Activated CD4-positive, CD25-positive, alpha-beta regulatory T cell (primary cell): Measurements from ENCODE around the gene EPC1.
"Not testable (repeated sequence)": the region's sequence is repeated elsewhere in the genome, so short reads cannot be mapped to it uniquely, and the experiment has no call there.

ENCODE experiments used
- DNase-seq, 4 experiments: peaks; one replicate each; lab custom pipeline; 2025; lab: John Stamatoyannopoulos, UW

EPC1 gene

DNA sequence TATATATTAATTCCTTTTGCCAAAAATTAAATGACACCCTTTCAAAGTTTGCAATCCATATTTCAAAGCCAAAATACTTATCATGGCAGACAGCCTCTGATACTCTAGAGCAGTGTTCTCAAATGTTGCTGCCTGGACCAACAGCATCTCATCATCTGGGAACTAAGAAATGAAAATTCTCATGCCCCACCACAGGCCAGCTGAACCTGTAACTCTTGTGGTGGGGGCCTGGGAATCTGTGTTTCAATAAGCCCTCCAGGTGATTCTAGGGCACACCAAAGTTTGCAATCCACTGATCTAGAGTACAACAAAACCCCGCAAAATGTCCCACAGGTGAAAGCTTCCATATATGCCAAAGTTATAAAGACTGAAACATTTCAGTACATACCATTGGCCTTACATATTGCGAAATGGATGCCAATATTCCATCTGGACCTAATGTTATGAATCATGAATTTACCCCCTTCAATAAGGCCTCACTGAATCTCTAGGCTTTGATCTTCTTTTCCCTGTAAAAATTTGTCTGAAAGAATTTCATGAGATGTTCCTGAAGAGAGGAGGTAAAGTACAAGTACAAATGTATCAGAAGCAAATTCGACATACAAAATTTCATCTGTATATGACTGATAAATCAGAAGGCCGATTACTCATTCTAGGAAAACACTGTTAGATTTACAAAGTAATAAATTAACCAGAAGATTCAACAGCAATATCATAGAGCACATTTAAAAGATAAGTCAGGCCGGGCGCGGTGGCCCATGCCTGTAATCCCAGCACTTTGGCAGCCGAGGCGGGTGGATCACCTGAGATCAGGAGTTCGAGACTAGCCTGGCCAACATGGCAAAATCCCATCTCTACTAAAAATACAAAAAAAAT, 25.3 kb upstream of the EPC1 start:
- no peak for DNase-seq

DNA sequence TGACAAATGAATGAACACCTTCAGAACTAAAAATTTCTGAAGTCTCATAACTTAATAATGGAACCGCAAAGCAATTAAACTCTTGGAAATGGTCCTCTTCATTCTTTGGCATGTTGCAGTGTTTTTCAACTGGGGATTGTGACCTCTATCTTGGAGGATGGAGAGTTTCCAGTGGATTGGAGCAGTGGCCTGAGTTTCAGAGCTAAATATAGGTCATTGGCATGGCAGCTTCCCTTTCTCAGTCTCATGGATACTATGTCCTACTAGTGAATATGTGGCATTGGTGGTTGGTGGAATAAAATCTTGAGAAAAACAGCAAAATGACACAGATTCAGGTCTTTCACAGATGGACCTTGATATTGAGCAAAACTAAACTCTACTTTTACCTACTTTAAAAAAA, 24.1 kb upstream of the EPC1 start:
- no peak for DNase-seq

DNA sequence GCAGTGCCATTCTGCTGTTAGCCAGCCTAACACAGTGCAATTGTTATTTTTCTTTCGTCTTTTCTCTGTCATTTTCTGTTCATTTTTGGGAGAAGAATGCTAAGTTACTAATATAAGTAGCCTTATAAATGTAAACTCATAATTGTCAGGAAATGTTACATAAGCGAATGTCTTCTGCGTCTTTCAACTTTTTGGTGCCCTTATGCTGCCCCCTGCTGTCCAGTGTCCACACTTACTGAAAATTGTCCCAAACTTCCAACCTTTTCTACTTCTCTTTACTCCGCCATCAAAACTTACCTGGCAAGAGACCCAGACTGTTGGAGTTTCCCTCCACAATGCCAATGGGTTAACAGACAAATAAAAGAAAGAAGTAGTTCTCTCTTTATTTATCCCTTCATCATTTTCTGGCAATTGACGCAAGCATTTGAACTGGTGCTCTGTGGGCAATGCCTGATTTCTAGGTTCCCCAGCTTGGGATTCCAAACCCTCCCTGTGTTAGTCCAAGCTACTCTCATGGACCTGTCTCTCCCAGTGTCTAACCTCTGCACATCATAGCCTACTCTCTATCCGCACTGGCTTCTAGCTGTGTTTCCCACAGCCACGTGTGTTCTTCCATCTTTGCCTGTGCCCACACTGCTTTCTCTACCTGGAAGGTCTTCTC, 21.0 kb upstream of the EPC1 start:
- DNase-seq, result peak; percentile 51 to 67 (median 60)

DNA sequence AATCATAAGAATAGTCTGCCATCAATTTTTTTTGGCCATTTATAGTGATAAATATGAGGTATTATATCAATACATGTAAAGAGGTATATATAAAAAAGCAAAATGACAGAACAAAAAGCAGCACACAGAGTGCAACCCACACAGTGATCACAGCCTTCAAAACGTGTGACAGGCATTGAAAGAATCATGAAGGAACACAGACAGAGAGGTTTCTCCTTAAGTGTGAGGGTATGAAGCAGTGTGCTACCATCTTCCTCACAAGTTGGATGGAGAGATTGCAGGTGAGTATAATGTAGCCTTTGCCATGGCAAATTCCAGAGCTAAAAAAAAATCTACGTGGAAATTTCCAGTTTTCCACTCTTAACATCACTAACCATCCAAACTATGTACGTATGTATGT, 19.6 kb upstream of the EPC1 start:
- no peak for DNase-seq

DNA sequence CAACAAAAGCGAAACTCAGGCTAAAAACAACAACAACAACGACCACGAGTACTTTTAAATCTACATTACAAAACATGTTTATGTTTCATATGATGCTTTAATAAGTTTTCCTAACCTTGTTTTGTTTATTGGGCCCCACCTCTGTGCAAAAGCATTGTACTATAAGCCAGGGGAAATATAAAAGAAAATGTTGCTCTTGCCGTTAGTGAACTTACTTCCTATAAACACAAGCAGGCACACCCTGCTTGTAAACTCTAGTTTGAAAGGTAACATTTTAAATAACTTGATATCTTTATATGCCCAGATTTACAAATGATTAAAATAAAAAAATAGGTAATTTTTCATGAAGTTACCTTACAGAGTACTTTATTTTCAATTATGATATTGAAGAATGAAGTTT, 19.2 kb upstream of the EPC1 start:
- DNase-seq, result no peak

DNA sequence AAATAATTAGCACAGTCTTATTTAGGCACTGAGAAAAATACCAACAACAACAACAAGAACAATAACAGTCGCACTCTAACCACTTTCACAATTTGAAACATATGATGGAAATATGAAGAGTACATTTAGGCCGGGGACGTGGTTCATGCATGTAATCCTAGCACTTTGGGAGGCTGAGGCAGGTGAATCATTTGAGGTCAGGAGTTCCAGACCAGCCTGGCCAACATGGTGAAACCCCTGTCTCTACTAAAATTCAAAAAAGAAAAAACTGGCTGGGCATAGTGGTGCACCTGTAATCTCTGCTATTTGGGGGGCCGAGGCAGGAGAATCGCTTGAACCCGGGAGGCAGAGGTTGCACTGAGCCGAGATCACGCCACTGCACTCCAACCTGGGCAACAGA, 18.4 kb upstream of the EPC1 start:
- not testable (repeated sequence) for DNase-seq

DNA sequence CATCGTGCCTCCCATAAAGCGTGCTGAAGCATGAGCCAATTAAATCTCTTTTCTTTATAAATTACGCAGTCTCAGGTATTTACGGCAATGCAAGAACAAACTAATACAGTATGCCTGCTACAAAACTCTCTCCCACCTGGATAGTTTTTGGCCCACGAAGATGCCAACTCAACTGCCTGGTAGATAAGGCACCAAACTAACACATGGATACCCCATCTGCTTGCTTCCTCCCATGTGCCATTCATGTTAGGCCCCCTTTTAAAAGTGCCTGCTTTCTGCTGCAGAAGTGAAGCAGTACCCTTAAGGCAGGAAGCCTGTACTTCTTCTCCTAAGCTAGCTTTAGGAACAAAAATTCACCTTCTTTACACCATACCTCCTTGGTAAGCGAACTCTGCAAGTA, 15.6 kb upstream of the EPC1 start:
- DNase-seq, result no peak

DNA sequence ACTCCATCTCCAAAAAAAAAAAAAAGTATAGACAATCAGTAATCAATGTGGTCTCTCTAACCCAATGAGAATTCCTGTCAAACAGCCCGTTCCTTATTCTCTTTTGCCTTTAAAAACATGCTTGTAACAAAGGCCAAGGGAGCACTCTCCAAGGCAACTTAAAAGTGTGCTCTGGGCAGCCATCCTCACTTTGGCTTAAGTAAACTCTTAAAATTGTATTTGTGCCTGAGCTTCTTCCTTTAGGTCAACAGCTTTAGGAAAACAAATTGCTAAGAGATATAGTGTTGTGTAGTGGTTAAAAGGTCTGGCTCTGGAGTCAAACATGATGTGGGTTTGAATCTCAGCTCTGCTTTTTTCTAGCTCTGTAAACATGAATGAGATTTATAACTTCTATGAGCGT, 13.9 kb upstream of the EPC1 start:
- no peak for DNase-seq

DNA sequence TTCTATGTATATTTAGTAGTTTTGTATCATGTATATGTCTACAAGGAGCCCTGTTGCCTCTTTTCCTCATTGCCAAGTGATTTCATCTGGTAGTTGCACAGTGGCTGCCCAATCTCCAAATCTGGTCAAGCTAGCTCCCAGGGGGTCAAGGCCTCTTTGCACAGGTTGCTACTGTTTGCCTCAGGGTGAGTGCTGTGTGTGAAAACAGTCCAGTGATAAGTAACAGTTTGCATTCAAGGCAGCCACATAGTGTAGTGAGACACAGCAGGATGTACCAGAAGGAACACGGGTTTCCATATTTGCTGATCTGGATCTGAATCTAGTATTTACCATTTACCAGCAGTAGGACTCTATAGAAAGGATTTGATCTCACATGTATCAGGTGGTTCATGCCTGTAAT, 13.3 kb upstream of the EPC1 start:
- DNase-seq, result no peak

DNA sequence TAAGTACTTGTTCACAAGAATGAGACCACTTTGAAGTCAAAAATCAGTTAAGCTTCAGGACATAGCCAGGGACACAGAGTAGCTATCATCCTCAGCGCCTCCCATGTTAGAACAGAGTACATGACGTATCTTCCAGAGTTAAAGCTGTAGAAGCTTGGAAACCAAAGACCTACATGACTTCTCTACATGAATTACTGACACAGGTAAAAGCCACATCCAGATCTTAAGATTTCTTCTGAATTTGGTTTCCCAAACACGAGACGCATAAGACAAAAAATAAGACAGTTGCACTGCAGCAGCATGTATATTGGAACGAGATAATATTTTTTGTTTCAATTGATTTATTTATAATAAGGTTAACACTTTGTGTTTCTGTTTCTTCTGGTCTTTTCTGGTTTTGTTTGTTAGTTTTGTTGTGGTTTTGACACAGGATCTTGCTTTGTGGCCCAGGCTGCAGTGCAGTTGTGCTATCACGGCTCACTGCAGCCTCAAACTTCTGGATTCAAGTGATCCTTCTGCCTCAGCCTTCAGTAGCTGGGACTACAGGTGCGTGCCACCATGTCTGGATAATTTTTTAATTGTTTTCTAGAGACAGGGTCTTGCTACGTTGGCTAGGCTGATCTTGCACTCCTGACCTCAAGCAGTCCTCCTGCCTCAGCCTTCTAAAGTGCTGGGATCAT, 10.2 kb upstream of the EPC1 start:
- no peak for DNase-seq

DNA sequence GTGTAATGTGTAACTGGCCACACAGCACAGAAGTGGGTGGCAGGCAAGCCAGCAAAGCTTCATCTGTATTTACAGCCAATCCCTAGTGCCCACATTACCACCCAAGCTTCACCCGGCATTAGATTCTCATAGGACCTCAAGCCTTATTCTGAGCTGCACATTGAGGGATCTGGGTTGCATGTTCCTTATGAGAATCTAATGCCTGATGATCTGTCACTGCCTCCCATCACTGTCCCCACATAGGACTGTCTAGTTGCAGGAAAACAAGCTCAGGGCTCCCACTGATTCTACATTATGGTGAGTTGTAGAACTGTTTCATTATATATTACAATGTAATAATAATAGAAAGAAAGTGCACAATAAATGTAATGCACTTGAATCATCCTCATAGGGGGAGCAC, 7.7 kb upstream of the EPC1 start:
- DNase-seq, result not testable (repeated sequence)

DNA sequence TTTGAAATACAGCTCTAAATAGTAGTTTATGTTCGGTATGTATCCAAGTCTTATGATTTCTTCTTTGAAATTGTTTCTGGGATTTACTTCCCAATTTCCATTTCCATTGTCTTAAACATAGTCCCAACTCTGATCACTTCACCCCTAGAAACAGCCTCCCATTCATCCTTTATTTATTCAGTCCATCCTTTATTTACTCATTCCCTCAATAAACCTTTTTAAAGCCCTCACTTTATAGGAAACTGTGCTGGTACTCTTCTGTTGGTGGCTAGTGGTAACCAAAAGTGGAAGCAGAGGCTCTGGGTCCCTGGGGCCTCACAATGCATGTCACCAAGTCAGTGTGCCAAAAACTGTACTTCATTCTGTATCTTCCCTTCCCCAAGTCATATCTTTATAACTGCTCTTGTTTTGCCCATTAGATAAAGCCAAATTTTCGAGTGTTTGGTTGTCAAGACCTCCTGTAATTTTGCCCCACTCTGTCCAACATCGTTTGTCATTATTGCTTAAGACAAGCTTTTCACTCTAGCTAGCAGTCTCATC, 3.9 kb upstream of the EPC1 start:
- no peak for DNase-seq

DNA sequence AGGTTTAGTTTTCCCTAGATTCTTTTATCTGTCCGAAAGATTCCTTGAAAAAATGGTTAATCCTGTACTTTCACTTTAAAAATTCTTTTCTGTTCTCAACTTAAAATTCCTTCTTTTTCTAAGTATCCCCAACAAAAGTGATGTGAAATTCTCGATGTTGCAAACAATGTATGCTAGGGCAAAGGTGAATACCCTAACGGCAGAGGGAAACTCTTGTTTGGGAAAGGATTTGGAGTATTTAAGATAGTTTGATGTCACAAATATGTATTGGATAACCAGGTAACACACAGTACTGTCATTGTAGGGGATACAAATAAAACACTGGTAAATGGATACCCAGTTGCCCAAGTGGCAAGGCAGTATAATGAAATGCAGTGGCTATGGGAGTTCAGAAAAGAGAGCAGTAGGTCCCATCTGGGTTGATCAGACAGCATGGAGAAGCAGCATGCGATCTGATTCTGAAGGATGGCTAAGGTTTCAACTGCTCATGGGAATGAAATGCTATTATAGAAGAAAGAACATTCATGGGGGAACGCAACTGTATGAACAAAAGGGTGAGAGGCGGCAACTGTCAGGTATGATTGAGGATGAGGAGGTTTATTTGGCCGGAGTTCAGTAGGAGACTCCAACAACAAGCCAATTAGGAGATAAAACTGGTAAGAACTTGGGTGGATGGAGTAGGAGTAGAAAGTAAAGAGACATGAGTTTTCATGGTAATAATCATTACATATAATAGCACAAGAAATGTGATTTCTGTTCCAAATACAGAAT, 3.2 kb upstream of the EPC1 start:
- DNase-seq, result no peak

DNA sequence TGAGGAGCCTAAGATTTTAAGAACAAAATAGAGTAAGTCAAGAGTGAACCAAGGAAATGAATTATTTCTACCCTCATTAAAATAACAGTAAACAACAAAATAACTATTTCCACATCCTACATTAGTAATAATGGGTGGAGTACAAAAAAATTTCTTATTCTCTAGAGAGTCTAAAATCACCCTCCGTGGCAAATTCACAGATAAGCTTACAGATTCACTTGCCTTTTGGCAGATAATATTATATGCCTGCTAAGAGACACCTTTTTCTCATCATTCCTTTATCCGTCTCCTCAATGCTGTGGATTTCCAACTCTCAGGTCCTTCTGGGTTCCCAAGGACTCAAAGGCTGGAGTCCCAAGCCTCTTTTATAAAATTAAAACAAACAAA, 2.2 kb upstream of the EPC1 start:
- no peak for DNase-seq

DNA sequence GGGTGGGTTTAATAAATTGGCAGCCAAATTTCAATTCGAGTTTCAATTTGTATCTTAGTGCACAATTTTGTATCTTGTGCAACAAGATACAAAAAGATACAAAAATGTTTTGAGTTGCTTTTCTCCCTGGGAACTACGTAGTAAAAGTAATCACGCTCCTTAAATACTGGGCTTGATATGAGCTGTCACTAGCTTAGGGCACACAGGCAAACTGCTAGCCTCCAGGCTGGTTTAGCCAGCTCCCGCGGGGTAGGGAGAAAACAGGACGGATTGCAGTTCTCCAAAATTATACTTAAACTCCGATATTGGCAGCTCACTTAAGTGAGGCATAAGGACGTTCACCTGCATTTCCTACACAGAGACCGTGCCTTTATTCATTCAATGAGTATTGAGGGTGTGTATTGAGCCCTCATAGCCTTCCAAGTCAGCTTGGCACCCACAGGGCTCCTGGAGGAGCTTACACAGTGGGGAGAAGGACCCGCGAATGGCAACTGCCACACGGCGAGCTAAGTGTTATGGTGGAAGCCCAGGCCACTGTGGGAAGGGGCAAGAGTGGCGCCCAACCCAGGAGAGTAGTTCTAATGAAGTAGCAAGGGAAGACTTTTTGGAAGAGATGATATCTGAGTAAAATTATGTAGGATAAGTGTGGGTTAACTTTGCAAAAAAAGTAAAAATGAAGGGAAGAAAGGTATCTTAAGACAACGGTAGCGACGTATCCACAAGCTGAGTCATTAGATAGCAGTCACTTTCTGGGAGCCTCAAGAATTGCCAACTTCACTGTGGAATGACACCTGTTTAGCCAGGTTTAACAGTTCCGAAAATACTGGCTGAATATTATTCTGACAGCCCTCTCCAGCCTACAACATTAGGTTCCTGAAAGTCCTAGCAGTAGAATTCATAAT, 1.6 kb upstream of the EPC1 start:
- DNase-seq, result no peak

DNA sequence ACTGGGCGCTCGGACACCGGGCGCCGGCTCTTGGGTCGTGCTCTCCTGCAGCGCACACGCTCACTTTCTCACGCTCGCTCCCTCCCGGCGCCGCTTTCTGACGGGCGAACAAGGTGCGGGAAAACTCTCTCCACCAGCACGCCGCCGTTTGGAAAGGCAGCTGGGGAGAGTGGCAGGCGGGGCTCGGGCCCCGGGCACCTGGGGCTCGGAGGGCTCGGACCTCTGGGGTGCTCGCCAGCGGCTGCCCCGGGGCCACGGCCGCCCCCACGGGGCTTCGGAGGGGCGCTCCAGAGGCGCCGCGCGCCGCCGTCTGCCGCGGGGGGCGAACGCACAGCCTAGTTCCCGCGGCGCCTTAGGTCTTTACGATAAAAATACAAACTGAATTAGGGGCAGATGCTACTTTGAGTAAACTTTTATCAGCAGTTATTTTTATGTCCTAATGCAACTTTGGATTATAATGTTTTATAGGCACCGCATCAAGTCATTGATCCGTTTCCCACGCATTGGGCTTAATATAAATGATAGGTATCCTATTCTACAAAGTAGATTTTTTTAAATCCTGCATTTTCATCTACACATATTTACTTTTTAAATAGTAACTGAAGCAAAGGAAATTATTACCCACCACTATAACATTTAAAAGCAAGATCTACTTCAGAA, 535 bp upstream of the EPC1 start:
- peak in 2 of 4 experiments; percentile 27 for DNase-seq

DNA sequence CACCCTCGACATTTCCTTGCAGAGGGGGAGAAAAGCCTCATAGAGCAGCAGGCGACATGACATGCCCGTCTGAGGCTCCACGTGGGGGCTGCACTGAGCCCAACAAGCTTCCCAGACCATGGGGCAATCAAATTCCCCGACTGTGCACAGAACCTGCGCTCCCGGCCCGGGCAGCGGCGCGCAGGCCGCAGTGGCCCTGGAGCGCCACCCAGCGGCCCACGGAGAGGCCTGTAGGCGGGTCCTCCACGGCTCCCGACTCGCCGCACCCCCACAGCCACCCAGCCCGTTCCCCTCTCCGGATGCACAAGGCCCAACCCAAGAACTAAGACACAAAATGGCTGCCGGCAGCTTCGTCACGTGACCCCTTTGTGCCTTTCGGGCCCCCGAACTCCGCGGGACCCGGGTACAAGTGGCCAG, 816 bp downstream of the EPC1 start:
- DNase-seq, result peak; percentile 78 to 94 (median 87)

DNA sequence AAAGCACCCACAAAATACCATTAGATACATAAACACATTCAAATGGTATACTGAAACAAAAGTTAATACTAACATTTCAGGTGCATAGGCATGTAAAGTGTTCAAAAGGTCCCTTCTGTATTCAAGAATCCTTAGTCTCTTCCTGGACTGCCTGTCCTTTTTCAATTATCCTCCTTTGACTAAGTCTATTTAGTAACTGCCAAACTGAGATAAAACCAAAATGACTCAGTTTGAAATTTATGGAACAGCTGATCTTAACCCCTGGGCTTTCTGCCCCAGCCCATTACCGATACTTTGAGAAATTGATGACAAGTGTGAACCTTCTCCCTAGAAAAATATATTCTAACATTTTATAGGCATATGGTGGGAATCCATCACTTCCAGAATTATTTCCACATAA, 5.4 kb downstream of the EPC1 start:
- DNase-seq, result no peak

DNA sequence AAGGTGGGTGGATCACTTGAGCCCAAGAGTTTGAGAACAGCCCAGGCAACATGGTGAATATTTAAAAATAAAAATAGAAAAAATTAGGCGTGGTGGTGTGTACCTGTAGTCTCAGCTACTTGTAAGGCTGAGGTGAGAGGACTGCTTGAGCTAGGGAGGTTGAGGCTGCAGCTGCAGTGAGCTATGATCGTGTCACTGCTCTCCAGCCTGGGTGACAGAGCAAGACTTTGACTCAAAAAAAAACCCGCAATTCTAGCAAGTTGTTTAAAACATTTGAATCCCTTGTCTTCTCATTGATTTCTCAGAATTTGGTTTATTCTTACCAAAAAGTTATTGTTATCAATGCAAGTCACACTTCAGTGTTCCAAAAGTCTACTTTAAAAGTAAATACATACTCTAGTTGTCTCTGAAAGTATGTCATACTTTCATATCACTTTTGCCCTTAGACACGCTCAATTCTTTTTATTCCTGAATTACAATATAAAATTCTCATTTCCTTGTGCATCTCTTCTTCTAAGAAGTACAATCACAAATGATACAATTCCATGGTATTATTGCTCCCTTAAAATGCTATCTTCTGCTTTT, 6.3 kb downstream of the EPC1 start:
- no peak for DNase-seq

DNA sequence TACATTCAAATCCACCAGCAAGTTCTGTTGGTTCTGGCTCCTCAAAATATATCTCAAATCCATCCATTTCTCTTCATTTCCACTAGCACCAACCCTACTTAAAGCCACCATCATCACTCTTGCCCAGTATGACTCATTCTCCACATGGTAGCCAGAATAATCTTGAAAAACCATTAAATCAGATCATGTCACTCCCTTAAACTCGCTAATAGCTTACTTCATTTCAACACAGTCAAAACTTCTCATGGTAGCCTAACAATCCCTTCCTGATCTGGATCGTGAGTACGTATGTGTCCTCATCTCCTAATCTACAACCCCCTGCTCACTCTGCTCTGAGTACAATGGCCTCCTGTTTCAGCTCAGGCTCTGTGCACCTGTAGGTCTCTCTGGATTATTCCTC, 8.7 kb downstream of the EPC1 start:
- DNase-seq, result no peak
